ENCODE measurements around the gene RIT2.

RIT2 gene

DNA sequence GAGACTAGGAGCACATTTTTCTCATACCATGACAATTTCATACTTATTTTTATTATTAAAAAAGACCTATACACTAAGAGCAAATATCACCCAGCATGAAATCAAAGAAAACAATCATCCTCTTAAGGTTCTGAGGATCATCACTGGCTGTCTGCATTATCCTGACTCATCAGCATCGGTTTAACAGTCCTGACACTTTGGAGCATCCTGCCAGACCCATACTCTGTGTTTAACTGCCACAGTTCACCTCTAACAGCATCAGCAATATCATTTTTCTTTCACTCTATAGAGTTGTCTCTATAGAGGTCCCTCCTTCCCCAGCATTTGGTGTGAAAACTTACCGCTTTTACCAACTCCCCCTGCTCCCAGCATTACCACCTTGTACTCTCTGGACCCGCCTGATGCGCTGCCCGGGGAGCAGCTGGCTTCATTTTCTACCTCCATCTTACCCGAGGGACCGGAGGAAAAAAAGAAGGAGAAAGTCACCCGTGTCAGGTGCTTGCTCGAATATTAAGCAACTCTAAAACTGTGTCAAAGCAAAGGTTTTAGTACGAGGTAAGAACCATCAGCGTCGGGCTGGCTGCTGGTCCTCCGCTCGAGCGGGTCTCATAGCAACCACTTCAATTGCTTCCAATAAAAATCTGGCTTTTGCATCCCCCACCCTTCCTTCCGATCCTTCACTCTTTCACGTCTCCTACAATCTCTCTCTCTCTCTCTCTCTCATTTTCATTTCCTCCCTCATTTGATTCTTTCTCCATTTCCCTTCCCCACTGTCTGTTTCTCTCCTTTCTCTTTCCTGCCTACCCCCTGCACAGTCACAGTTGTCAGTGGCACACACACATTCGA, at the start of gene RIT2:
Gene RIT2 (minus strand): TSS at position 610 of the 846 bp plus-strand sequence.
- DNase-seq, result no peak

- no peak for DNase-seq
These were observed 46.0 kb upstream of the RIT2 start for GRCh38 chr18:43161528-43161927.

DNA sequence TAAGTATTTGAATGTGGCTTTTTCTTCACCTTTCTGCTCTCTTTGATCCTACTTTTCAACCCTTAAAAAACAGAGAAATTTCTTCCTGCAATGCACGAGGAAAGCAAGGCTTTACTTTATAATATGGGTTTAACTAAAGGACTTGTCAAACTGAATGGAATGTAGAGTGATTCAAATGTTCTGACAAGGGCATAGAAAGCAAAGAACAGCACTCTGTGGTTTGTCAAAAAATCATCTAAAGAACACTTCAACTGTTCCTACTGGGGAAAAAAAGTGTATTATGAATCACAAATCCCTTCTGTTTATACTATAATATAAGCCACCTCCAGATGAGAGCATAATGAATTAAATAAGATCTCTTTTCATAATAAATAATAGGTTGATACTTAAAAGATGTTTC, 45.0 kb upstream of the RIT2 start:
- no peak for DNase-seq

DNA sequence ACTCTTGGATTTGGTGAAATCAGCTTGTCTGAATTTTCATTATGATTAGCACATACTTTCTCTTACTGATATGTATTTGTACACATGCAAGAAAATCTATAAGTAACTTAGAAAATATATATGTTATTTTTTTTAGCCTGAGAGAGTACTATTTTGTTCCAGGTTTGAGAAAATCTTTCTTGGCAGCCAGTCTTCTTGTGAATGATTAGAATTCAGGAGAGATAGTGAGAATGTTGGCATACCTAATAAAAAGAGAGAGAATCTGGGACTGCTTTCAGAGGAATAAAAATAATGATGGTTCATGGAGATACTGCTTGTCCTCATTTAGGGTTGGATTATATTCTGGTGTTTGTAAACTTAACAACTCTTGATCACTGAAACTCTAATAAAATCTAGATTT, 44.4 kb upstream of the RIT2 start:
- no peak for DNase-seq

- DNase-seq, result no peak
These were observed 43.7 kb upstream of the RIT2 start for GRCh38 chr18:43159086-43159770.

DNA sequence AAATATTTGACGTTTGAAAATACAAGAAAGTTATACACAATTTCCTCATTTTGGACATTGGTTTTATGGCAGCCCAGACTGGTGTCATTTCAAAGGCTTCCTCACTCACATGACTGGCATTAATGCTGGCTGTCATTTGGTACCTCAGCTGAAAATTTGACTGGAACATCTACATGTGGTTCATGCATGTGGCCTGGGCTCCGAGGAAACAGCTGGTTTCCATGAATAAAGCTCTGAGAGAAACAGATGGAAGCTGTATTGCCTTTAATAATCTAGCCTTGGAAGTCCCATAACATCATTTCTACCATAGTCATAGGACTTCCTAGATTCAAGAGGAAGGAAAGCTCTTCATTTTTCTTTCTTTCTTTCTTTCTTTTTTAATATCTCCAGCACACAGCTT, 42.9 kb upstream of the RIT2 start:
- DNase-seq, result no peak

- no peak for DNase-seq
These were observed 40.4 kb upstream of the RIT2 start for GRCh38 chr18:43155842-43156241.

- DNase-seq, result no peak
These were observed 32.7 kb upstream of the RIT2 start for GRCh38 chr18:43148231-43148630.

DNA sequence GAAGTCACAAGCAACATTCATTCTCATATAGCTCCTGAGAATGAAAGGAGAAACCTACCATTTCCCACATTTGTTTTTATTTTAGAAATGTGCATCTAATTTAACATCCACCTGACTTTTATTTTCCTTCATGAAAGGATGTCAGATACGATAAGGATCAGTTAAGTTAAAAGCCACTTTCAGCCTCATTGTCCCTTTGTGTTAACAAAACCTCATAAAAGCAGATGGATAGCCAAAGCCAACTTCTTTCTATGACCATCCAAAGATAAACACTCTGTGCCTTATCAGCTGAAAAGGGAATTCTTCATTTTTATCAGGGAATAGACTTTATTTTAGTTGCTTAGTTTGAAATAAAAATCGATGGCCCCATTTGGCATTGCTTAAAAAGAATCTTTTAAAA, 25.7 kb upstream of the RIT2 start:
- no peak for DNase-seq

DNA sequence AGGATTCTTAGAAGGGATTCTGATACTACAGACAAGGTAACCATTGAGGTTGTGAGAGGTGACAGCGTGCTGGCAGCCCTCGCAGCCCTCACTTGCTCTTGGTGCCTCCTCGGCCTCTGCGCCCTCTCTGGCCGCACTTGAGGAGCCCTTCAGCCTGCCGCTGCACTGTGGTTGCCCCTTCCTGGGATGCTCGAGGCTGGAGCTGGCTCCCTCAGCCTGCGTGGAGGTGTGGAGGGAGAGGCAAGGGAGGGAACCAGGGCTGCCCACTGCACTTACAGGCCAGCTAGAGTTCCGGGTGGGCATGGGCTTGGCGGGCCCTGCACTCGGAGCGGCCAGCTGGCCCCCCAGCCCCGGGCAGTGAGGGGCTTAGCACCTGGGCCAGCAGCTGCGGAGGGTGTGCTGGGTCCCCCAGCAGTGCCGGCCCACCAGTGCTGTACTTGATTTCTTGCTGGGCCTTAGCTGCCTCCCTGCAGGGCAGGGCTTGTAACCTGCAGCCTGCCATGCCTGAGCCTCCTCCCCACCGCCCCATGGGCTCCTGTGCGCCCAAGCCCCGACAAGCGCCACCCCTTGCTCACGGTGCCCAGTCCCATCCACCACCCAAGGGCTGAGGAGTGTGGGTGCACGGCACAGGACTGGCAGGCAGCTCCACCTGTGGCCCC, 23.9 kb upstream of the RIT2 start:
- no peak for DNase-seq

- no peak for DNase-seq
These were observed 19.4 kb upstream of the RIT2 start for GRCh38 chr18:43134876-43135275.

DNA sequence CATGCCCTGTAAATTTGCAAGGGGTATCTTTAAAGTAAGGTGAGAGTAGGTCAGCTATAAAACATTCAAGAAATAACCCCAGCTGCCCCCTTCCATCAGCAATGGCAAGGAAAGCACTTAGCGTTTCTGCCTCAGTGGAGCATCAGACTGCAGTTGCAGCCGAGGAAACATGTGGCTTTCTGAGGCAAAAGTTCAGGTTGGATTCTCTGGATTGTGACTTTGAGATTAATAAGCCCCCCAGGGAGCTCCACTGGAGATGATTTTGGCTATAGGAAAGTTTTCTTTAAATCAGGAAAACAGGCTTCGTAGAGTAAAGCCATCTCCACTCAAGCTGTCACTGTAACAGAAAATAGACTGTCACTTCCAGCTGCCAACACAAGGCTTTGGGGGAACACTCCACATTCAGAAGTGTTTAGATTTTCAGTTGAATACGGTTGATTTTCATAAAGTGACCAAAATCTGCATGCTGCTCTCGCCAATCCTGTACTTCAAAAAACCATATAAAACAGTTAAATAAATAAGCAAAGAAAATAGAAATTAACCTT, 15.3 kb upstream of the RIT2 start:
- DNase-seq, result no peak

DNA sequence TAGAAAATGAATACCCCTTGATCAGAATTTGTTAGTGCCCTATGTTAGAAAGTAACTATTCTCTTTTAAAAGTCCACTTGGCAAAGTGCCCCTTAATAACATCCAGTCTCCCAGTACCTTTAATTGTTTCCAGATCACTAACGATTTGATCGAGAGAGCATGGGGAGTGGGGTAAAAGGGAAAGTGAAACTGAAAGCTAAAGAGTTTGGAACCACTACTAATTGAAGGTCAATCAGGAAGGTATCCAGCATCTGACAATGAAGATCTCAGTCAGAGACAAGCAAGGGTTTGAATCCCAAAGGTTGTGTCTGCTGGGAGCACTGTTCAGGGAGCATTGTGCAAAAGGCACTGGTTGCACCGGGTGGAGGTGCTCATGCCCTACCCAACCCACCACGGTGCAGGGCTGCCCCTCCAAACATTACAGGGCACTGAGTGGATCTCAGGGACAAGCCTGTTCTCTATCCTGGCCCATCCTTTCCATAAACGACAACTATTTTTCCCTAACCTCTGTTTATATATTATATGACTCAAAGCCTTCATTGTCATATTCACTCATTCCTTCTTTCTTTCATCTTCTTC, 14.6 kb upstream of the RIT2 start:
- DNase-seq, result no peak

DNA sequence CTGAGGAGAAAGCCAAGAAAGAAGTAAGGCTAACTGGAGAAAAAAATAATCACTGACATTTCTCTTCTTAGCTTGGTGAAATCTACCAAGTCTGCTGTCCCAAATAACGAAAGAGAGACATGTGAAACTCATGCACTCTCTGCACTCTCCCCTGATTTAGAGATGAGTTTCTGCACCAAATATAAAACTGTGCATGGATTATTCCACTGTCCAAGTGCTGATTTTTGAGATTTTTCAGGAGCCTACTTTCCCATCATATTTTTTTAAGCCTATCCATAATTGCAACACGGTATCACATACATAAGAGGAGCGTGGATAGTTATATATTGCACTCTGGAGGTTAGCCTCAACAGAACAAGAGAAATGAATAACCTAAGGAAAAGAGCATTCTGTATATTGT, 10.0 kb upstream of the RIT2 start:
- no peak for DNase-seq

DNA sequence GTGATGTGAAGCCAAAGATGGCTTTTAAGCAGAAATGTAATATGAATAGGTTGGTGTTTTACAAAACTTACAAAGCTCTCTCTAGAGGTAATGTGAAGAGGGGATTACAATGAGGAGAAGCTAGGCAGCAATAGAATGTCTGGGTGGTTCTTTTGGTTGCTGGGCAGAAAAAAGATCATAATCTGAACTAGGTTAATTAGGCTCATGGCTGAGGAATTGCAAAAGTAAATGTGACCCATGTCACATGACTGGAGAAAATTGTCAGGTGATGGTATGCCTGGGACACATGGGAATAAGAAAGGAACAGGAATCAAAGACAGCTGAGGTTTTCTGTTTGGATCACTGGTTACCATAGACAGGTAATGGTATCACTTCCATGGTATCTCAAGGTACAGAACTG, 7.5 kb upstream of the RIT2 start:
- DNase-seq, result no peak

DNA sequence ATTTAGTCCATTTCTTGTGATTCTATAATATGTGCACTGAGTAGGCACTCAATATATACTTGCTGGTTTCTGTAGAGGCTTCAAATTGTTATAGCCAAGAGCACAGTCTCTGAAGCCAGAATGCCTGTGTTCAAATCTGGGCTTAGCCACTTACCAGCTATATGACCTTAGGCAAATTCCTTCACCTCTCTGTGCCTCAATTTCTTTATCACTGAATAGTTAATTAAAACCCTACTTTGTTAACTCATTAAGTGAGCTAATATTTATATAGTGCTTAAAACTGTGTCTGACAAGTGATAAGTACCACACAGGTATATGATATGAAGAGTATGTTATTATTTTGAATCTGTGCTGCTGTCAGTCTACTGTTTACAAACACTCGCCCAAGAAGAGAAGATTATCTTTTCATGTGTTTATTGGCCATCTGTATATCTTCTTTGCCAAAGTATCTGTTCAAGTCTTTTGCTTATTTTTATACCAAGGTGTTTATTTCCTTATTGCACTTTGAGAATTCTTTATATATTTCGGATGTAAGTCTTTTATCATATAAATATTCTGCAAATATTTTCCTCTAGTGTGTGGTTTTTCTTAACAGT, 1.3 kb upstream of the RIT2 start:
- no peak for DNase-seq

DNA sequence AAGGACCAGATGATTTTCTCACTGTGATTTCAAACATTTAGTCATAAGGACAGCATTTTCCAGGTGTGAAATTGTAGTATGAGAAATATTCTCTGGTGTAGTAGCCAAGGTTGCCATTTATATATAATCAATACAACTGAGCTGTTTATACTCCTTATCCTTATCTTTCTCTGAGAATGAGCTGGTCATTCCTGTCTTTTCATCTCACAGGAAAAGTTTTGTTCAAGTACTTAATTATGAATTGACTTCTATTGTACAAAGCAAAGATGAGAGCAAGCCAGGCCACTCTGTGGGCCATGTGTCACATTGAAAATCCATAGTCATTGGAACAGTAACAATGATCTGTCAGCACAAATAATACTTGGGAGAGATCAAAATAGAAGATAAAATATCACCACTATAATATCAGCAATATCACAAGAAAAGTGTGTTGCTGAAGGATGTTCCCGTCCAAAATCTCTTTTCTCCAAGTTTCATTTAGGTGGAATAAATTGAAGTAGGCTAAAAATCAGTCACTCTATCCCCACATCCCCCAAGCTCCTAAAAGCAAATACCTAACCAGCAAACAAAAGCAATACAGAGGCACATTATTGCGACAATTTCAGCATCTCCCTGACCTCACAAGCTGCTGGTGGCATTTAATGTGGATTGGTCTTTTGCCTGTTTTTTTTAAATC, 2.1 kb downstream of the RIT2 start:
- no peak for DNase-seq

- no peak for DNase-seq
These were observed 6.6 kb downstream of the RIT2 start for GRCh38 chr18:43108882-43109281.

DNA sequence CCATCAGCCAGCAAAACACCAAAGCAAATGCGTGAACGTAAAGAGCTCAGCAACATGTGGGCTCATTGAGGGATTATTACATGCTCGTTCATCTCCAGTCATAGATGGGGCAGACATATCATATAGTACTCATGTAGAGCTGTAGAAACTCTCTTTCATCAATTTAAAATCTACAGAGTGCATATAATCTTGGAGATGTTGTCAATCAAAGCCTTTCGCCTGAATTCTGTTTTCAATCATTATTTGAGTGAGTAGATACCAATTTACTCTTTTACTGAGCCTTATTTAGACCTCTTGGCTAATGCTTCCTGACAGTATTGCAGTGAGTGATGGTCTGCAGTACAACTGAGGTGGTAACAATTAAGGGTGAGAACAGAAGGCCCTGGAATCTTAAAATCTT, 7.0 kb downstream of the RIT2 start:
- no peak for DNase-seq

DNA sequence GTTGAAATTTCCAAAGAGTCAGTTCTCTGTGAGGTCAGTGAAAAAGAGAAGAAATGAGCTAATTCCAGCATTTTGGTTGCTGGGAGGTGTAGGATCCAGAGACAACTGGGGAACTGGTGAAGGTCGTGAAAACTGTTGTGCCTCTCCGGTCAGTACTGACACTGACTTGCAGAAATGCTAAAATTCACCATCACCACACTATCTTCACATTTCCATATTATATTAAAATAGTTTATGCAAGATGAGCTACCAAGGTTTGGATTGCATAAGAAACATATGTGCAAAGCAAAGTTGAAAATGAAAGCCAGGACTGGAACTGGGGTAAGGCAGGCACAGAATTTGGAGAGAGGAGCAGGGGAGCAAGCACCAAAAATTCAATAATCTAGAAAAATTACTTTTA, 21.8 kb downstream of the RIT2 start:
- DNase-seq, result no peak

GRCh38 chr18:43092539-43092938, 22.9 kb downstream of the RIT2 start:
- no peak for DNase-seq

- DNase-seq, result no peak
These were observed 34.1 kb downstream of the RIT2 start for GRCh38 chr18:43081396-43081795.

Data from activated T-cell treated with anti-CD3 and anti-CD28 coated beads, Interleukin-2, amount 50 U/mL, for 48 hours (primary cell).